ENCODE measurements around the gene KIF6. TPM values are rescaled to one million over a fixed set of nuclear protein-coding genes. Genes with fewer than 3 reads are reported as not detected.

KIF6 gene
- total RNA-seq, 1 donor = 0.27 TPM

- no peak for DNase-seq (ENCODE audit: low read depth)
- TF ChIP-seq CTCF (IDR thresholded peaks at IDR 0.05; ENCODE audit: insufficient read depth, low read length) = no peak
- H3K4me3 ChIP-seq (ENCODE audit: low read depth, low read length) = no peak overlapping the region
Observed at GRCh38 chr6:39666706-39667489, 58.3 kb downstream of the KIF6 start.

- H3K4me3 ChIP-seq (ENCODE audit: low read depth, low read length) = no peak overlapping the region
- no peak for DNase-seq (ENCODE audit: low read depth)
- no peak for TF ChIP-seq CTCF (IDR thresholded peaks at IDR 0.05; ENCODE audit: insufficient read depth, low read length)
Observed at GRCh38 chr6:39665861-39666260, 59.3 kb downstream of the KIF6 start.

GRCh38 chr6:39664173-39664572 lies 61.0 kb downstream of the KIF6 start:
- no peak overlapping the region for H3K4me3 ChIP-seq (ENCODE audit: low read depth, low read length)
- TF ChIP-seq CTCF (IDR thresholded peaks at IDR 0.05; ENCODE audit: insufficient read depth, low read length) = no peak
- no peak for DNase-seq (ENCODE audit: low read depth)

GRCh38 chr6:39657355-39658135 lies 67.7 kb downstream of the KIF6 start:
- no peak for TF ChIP-seq CTCF (IDR thresholded peaks at IDR 0.05; ENCODE audit: insufficient read depth, low read length)
- no peak for DNase-seq (ENCODE audit: low read depth)
- no peak overlapping the region for H3K4me3 ChIP-seq (ENCODE audit: low read depth, low read length)

- H3K4me3 ChIP-seq (ENCODE audit: low read depth, low read length) = no peak overlapping the region
- TF ChIP-seq CTCF (IDR thresholded peaks at IDR 0.05; ENCODE audit: insufficient read depth, low read length) = no peak
- DNase-seq (ENCODE audit: low read depth) = no peak
Observed at GRCh38 chr6:39654121-39654520, 71.1 kb downstream of the KIF6 start.

- no peak for DNase-seq (ENCODE audit: low read depth)
- TF ChIP-seq CTCF (IDR thresholded peaks at IDR 0.05; ENCODE audit: insufficient read depth, low read length) = no peak
- no peak overlapping the region for H3K4me3 ChIP-seq (ENCODE audit: low read depth, low read length)
Observed at GRCh38 chr6:39653612-39654011, 71.6 kb downstream of the KIF6 start.

Data from fibroblast of the aortic adventitia (primary cell).